ENCODE measurements around the gene DCAF12. TPM values are rescaled to one million over a fixed set of nuclear protein-coding genes. Genes with fewer than 3 reads are reported as not detected.

Gene DCAF12
- total RNA-seq, 1 donor from 2014 or later = 16.4 TPM

GRCh38 chr9:34163434-34163833 is 36.9 kb upstream of the DCAF12 start:
- DNase-seq = no peak
- TF ChIP-seq CTCF (IDR thresholded peaks at IDR 0.05; ENCODE audit: borderline replicate concordance) = no peak
- H3K9me3 ChIP-seq (replicated peaks) = no peaks in the 10 kb centered on the region
- H3K27ac ChIP-seq (replicated peaks) = no peak overlapping the region
- no peaks in the 10 kb centered on the region for H3K27me3 ChIP-seq (ENCODE audit: low read depth)
- no peaks in the 10 kb centered on the region for H3K4me1 ChIP-seq
- no peaks in the 10 kb centered on the region for H3K36me3 ChIP-seq
- intact Hi-C loops (cut with micrococcal nuclease) = no loop called here
- H3K4me3 ChIP-seq = no peak overlapping the region

- intact Hi-C loops (cut with micrococcal nuclease) = no loop called here
- Histone ChIP-seq H3K9me3 (replicated peaks) (no peaks in the 10 kb centered on the region), H3K4me1 (no peaks in the 10 kb centered on the region), H3K36me3 (no peaks in the 10 kb centered on the region), H3K27ac (replicated peaks) (no peak overlapping the region), H3K4me3 (no peak overlapping the region), H3K27me3 (ENCODE audit: low read depth) (no peaks in the 10 kb centered on the region)
- no peak for TF ChIP-seq CTCF (IDR thresholded peaks at IDR 0.05; ENCODE audit: borderline replicate concordance)
- DNase-seq = no peak
Measured at GRCh38 chr9:34158362-34158869, 31.9 kb upstream of the DCAF12 start.

- intact Hi-C loops (cut with micrococcal nuclease) = no loop called here
- H3K27me3 ChIP-seq (ENCODE audit: low read depth) = no peaks in the 10 kb centered on the region
- TF ChIP-seq CTCF (IDR thresholded peaks at IDR 0.05; ENCODE audit: borderline replicate concordance) = no peak
- no peaks in the 10 kb centered on the region for H3K4me1 ChIP-seq
- H3K4me3 ChIP-seq = no peak overlapping the region
- no peaks in the 10 kb centered on the region for H3K36me3 ChIP-seq
- H3K9me3 ChIP-seq (replicated peaks) = no peaks in the 10 kb centered on the region
- H3K27ac ChIP-seq (replicated peaks) = no peak overlapping the region
- no peak for DNase-seq
Measured at GRCh38 chr9:34157898-34158297, 31.4 kb upstream of the DCAF12 start.

GRCh38 chr9:34157318-34157717 is 30.8 kb upstream of the DCAF12 start:
- no peaks in the 10 kb centered on the region for H3K4me1 ChIP-seq
- intact Hi-C loops (cut with micrococcal nuclease) = no loop called here

GRCh38 chr9:34154057-34154456 is 27.6 kb upstream of the DCAF12 start:
- Histone ChIP-seq H3K4me1 (no peaks in the 10 kb centered on the region), H3K36me3 (no peaks in the 10 kb centered on the region), H3K9me3 (replicated peaks) (no peaks in the 10 kb centered on the region), H3K27me3 (ENCODE audit: low read depth) (no peaks in the 10 kb centered on the region), H3K4me3 (no peak overlapping the region), H3K27ac (replicated peaks) (no peak overlapping the region)
- intact Hi-C loops (cut with micrococcal nuclease) = no loop called here
- DNase-seq = no peak
- no peak for TF ChIP-seq CTCF (IDR thresholded peaks at IDR 0.05; ENCODE audit: borderline replicate concordance)

More at GRCh38 chr9:34157318-34157717, 30.8 kb upstream of the DCAF12 start:
- no peaks in the 10 kb centered on the region for H3K27me3 ChIP-seq (ENCODE audit: low read depth)
- no peaks in the 10 kb centered on the region for H3K9me3 ChIP-seq (replicated peaks)
- no peaks in the 10 kb centered on the region for H3K36me3 ChIP-seq
- no peak overlapping the region for H3K27ac ChIP-seq (replicated peaks)
- TF ChIP-seq CTCF (IDR thresholded peaks at IDR 0.05; ENCODE audit: borderline replicate concordance) = no peak
- DNase-seq = no peak
- H3K4me3 ChIP-seq = no peak overlapping the region

Data from left ventricle myocardium inferior (tissue), 1 donor.